Neutrophil (primary cell): Measurements from ENCODE around the gene NMUR2.

Experiments
- H3K27ac ChIP-seq: fragments of 200-600 bp; sonication (generic); 2 replicates; pipeline ENCODE4 v1.5.1; 2016; ENCODE audit warnings: mild to moderate bottlenecking, moderate library complexity
- H3K27me3 ChIP-seq: fragments of 200-600 bp; sonication (generic); 2 replicates; pipeline ENCODE4 v1.6.0; 2016; ENCODE audit warnings: mild to moderate bottlenecking
- H3K36me3 ChIP-seq: fragments of 200-600 bp; sonication (generic); 2 replicates; pipeline ENCODE4 v1.5.1; 2017
- H3K4me1 ChIP-seq, 2 experiments: fragments of 200-600 bp in 1 of 2; sonication (generic) in 1 of 2; 1 replicate in 1 of 2; 2 replicates in 1 of 2; pipeline versions ENCODE4 v1.5.1 to v1.6.1; 2013 to 2016; ENCODE audit warnings: low read depth in 1 of 2, low read length in 1 of 2, mild to moderate bottlenecking in 1 of 2, moderate library complexity in 1 of 2; ENCODE audit not compliant: control insufficient read depth in 1 of 2, insufficient read depth in 1 of 2
- H3K4me3 ChIP-seq, 2 experiments: fragments of 200-600 bp in 1 of 2; sonication (generic) in 1 of 2; 1 replicate in 1 of 2; 2 replicates in 1 of 2; pipeline ENCODE4 v1.5.1; 2013 to 2016; ENCODE audit warnings: low read depth in 1 of 2, low read length in 1 of 2, mild to moderate bottlenecking in 1 of 2, moderate library complexity in 1 of 2
- H3K9me3 ChIP-seq: fragments of 200-600 bp; sonication (generic); 2 replicates; pipeline ENCODE4 v1.5.1; 2016
- TF ChIP-seq, protein P1 (sequence below): fragments of 200-600 bp; sonication (generic); IDR thresholded peaks from 2 replicates; pipeline ENCODE4 v1.5.1; 2016; ENCODE audit warnings: antibody characterized with exemption

The NMUR2 gene, protein sequence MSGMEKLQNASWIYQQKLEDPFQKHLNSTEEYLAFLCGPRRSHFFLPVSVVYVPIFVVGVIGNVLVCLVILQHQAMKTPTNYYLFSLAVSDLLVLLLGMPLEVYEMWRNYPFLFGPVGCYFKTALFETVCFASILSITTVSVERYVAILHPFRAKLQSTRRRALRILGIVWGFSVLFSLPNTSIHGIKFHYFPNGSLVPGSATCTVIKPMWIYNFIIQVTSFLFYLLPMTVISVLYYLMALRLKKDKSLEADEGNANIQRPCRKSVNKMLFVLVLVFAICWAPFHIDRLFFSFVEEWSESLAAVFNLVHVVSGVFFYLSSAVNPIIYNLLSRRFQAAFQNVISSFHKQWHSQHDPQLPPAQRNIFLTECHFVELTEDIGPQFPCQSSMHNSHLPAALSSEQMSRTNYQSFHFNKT

DNA sequence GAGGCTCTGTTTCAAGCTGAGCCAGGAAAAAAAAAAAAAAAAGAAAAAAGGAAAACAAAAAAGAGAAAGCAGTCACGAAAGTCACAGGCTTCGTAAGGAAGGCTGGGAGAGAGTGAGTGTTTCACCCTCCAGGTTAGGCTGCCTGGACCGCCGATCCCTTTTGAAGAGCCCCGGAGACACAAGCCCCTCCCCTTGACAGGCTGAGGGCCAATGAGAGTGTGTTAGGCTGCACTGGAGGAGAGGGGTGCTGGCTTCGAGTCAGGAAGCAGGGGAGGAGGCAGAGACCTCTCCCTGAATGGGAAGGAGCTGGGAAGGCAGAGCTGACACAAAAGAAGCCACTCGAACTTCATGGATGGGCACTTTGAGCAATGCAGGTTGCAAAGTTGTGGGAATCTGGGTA is at the start of gene NMUR2:
Gene NMUR2 (minus strand): TSS at position 135 of the 400 bp plus-strand sequence. CDS start 166 bp downstream, outside the sequence.
- Histone ChIP-seq H3K36me3 (no peaks in the 10 kb centered on the region), H3K4me3 (no peak within 1 kb of the TSS), H3K4me1 (no peaks in the 10 kb centered on the region), H3K27me3 (no peaks in the 10 kb centered on the region), H3K9me3 (no peaks in the 10 kb centered on the region), H3K27ac (no peak within 1 kb of the TSS)
- TF ChIP-seq, protein P1, sequence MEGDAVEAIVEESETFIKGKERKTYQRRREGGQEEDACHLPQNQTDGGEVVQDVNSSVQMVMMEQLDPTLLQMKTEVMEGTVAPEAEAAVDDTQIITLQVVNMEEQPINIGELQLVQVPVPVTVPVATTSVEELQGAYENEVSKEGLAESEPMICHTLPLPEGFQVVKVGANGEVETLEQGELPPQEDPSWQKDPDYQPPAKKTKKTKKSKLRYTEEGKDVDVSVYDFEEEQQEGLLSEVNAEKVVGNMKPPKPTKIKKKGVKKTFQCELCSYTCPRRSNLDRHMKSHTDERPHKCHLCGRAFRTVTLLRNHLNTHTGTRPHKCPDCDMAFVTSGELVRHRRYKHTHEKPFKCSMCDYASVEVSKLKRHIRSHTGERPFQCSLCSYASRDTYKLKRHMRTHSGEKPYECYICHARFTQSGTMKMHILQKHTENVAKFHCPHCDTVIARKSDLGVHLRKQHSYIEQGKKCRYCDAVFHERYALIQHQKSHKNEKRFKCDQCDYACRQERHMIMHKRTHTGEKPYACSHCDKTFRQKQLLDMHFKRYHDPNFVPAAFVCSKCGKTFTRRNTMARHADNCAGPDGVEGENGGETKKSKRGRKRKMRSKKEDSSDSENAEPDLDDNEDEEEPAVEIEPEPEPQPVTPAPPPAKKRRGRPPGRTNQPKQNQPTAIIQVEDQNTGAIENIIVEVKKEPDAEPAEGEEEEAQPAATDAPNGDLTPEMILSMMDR, result no peak

DNA sequence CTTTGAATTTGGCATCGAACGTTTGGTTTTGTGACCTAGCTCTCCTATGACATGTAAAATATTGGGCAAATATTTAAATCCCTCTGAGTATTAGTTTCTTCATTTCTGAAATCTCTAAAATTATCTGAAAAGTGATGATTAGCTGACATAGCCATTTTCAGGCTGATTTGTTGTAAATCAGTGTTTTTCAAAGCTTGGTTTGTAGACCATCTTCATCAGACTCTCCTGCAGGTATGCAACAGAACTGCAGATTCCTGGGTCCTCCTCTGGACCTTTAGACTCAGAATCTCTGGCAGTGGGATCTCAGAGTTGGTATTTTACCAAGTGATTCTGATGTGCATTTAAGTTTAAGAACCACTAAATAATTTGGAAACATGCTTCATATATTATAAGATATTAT is 38.9 kb upstream of the NMUR2 start:
- Histone ChIP-seq H3K27me3 (no peaks in the 10 kb centered on the region), H3K4me3 (no peak overlapping the region), H3K4me1 (no peaks in the 10 kb centered on the region), H3K9me3 (no peaks in the 10 kb centered on the region), H3K36me3 (no peaks in the 10 kb centered on the region), H3K27ac (no peak overlapping the region)
- TF ChIP-seq, protein P1, result no peak

DNA sequence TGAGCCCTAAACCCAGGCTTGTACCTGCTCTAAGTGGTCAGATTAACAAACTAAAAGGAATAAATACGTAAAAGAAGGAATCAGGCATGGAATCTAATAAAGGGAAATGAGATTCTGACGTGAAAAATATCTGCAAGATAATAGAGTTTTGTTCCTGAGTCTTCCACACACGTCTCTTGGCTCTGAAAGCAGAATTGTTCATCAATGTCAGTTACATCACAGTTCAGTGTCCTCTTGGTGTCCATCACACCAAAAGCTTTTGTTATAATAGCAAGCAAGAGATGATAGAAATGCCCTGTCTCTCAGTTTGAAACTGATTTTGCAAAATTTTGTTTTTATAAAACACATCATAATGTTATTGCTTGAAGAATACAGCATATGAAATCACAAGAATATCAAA is 34.7 kb upstream of the NMUR2 start:
- Histone ChIP-seq H3K4me3 (no peak overlapping the region), H3K27me3 (no peaks in the 10 kb centered on the region), H3K27ac (no peak overlapping the region), H3K4me1 (no peaks in the 10 kb centered on the region), H3K9me3 (no peaks in the 10 kb centered on the region), H3K36me3 (no peaks in the 10 kb centered on the region)
- TF ChIP-seq, protein P1, result no peak

DNA sequence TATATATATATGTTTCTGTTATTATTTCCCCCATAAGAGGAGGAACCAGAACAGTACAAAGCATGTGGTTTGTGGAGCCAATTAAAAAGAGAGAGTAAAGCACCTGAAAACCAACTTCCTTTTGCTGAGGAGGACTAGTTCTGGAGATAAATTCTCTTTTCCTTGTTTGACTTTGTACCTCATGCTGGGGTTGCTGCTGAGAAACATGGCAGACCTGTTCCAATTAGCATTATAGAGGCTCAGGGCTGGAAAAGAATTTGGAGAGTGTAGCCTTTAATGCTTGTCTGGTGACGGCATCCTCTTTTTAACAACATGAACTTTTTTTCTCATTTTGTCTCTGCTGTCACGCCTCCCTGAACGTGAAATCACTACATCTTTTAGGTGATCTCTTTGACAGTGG is 32.8 kb upstream of the NMUR2 start:
- Histone ChIP-seq H3K4me3 (no peak overlapping the region), H3K4me1 (no peaks in the 10 kb centered on the region), H3K27ac (no peak overlapping the region), H3K9me3 (no peaks in the 10 kb centered on the region), H3K36me3 (no peaks in the 10 kb centered on the region), H3K27me3 (no peaks in the 10 kb centered on the region)
- TF ChIP-seq, protein P1, result no peak

DNA sequence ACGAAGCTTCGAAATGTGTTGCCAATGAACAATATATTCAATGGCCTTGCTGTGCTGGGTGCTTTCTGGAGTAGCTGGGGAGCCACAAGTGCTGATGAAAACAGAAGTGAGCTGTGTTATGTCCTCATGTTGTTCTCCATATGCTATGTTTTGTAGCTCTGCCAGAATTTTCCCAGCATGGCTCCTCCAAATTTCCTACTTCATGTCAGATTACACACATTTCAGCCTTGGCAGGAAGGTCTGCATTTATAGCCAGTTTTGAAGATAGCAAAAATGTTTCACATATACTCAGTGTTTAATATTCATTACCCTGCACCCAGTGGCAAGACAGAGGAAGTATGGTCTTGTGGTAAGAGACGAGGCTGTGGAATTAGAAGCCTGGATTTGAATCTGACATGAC is 22.6 kb upstream of the NMUR2 start:
- Histone ChIP-seq H3K9me3 (no peaks in the 10 kb centered on the region), H3K4me1 (no peaks in the 10 kb centered on the region), H3K27me3 (no peaks in the 10 kb centered on the region), H3K27ac (no peak overlapping the region), H3K36me3 (no peaks in the 10 kb centered on the region), H3K4me3 (no peak overlapping the region)
- TF ChIP-seq, protein P1, result no peak
